HepG2 (cell line): ENCODE results near the gene NINL.

Experiments used
- FOXP1 ChIP-seq, 2 experiments: fragments of 450-650 bp in 1 of 2; IDR thresholded peaks; 2 replicates each; pipeline ENCODE4 v1.6.1; 2017 to 2018; ENCODE audit warnings: antibody characterized with exemption in 1 of 2
- MED8 ChIP-seq: sonication (generic); formaldehyde crosslinking; IDR thresholded peaks from 2 replicates; pipeline ENCODE4 v1.8.1; 2023; ENCODE audit warnings: mild to moderate bottlenecking, missing genetic modification reagents; ENCODE audit not compliant: insufficient replicate concordance
- PAXIP1 ChIP-seq: sonication (generic); formaldehyde crosslinking; conservative IDR thresholded peaks from 2 replicates; pipeline ENCODE4 v1.4.0; 2020; ENCODE audit warnings: mild to moderate bottlenecking, missing genetic modification reagents, moderate library complexity
- SIN3B ChIP-seq: fragments of 150-350 bp; IDR thresholded peaks from 2 replicates; pipeline ENCODE4 v1.6.1; 2014; ENCODE audit warnings: low read length
- ZNF629 ChIP-seq: sonication (generic); formaldehyde crosslinking; conservative IDR thresholded peaks from 2 replicates; pipeline ENCODE4 v1.5.0; 2020; ENCODE audit warnings: missing genetic modification reagents
- ZXDC ChIP-seq: sonication (generic); formaldehyde crosslinking; IDR thresholded peaks from 2 replicates; pipeline ENCODE4 v1.5.0; 2020; ENCODE audit warnings: mild to moderate bottlenecking, missing genetic modification reagents
- TF ChIP-seq, protein P1 (sequence below): sonication (generic); formaldehyde crosslinking; IDR thresholded peaks from 2 replicates; pipeline ENCODE4 v1.5.0; 2020; ENCODE audit warnings: mild to moderate bottlenecking, missing genetic modification reagents, moderate library complexity

- no peak for TF ChIP-seq SIN3B
- no peak for TF ChIP-seq ZNF629 (CRISPR knock-in tag)
- no peak for TF ChIP-seq MED8
- TF ChIP-seq, protein P1, sequence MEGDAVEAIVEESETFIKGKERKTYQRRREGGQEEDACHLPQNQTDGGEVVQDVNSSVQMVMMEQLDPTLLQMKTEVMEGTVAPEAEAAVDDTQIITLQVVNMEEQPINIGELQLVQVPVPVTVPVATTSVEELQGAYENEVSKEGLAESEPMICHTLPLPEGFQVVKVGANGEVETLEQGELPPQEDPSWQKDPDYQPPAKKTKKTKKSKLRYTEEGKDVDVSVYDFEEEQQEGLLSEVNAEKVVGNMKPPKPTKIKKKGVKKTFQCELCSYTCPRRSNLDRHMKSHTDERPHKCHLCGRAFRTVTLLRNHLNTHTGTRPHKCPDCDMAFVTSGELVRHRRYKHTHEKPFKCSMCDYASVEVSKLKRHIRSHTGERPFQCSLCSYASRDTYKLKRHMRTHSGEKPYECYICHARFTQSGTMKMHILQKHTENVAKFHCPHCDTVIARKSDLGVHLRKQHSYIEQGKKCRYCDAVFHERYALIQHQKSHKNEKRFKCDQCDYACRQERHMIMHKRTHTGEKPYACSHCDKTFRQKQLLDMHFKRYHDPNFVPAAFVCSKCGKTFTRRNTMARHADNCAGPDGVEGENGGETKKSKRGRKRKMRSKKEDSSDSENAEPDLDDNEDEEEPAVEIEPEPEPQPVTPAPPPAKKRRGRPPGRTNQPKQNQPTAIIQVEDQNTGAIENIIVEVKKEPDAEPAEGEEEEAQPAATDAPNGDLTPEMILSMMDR (CRISPR knock-in tag) = no peak
- no peak for TF ChIP-seq FOXP1 (IDR thresholded peaks at IDR 0.05)
- no peak for TF ChIP-seq FOXP1 (CRISPR knock-in tag; IDR thresholded peaks at IDR 0.05)
- no peak for TF ChIP-seq ZXDC (CRISPR knock-in tag)
- no peak for TF ChIP-seq PAXIP1 (CRISPR knock-in tag)
These were observed 104.5 kb downstream of the NINL start for GRCh38 chr20:25480797-25481196.
